ENCODE data around the gene IKZF5.

- TF ChIP-seq TEAD4 (CRISPR knock-in tag; IDR thresholded peaks at IDR 0.05) (no peak), ETV6 (CRISPR knock-in tag; IDR thresholded peaks at IDR 0.05) (no peak)
- TF ChIP-seq, protein P1, sequence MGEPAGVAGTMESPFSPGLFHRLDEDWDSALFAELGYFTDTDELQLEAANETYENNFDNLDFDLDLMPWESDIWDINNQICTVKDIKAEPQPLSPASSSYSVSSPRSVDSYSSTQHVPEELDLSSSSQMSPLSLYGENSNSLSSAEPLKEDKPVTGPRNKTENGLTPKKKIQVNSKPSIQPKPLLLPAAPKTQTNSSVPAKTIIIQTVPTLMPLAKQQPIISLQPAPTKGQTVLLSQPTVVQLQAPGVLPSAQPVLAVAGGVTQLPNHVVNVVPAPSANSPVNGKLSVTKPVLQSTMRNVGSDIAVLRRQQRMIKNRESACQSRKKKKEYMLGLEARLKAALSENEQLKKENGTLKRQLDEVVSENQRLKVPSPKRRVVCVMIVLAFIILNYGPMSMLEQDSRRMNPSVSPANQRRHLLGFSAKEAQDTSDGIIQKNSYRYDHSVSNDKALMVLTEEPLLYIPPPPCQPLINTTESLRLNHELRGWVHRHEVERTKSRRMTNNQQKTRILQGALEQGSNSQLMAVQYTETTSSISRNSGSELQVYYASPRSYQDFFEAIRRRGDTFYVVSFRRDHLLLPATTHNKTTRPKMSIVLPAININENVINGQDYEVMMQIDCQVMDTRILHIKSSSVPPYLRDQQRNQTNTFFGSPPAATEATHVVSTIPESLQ (CRISPR knock-in tag; IDR thresholded peaks at IDR 0.05) = no peak
These were observed 49.4 kb upstream of the IKZF5 start for GRCh38 chr10:123057968-123058367.
